ENCODE data around the gene DEFB125. TPM values are rescaled to one million over a fixed set of nuclear protein-coding genes. Genes with fewer than 3 reads are reported as not detected.

Gene DEFB125
- total RNA-seq, 1 donor from 2014 or later: not detected

DNA sequence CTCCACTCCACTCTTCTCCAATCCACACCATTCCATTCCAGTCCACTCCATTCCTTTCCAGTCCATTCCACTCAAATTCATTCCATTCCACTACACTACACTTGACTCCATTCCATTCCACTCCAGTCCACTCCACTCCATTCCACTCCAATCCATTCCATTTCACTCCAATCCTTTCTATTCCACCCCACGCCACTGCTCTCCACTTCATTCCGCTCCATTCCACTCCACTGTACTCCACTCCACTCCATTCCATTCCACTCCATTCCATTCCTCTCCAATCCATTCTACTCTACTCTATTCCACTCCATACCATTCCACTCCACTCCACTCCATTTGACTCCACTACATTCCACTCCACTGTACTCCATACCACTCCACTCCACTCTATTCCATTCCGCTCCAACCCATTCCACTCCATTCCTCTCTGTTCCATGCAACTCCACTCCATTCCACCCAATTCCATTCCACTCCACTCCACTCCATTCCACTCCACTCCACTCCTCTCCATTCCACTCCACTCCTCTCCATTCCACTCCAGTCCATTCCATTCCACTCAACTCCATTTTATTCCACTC lies 23.4 kb upstream of the DEFB125 start:
- H3K36me3 Mint-ChIP-seq (ENCODE audit: low read depth): no peaks in the 10 kb centered on the region
- H3K27ac Mint-ChIP-seq (ENCODE audit: unreplicated experiment): no peak overlapping the region
- peaks cover 14% of the 10 kb centered on the region for H3K27me3 Mint-ChIP-seq (ENCODE audit: low read depth)
- no peaks in the 10 kb centered on the region for H3K9me3 Mint-ChIP-seq
- H3K4me1 Mint-ChIP-seq: no peaks in the 10 kb centered on the region
- TF ChIP-seq, protein P1, sequence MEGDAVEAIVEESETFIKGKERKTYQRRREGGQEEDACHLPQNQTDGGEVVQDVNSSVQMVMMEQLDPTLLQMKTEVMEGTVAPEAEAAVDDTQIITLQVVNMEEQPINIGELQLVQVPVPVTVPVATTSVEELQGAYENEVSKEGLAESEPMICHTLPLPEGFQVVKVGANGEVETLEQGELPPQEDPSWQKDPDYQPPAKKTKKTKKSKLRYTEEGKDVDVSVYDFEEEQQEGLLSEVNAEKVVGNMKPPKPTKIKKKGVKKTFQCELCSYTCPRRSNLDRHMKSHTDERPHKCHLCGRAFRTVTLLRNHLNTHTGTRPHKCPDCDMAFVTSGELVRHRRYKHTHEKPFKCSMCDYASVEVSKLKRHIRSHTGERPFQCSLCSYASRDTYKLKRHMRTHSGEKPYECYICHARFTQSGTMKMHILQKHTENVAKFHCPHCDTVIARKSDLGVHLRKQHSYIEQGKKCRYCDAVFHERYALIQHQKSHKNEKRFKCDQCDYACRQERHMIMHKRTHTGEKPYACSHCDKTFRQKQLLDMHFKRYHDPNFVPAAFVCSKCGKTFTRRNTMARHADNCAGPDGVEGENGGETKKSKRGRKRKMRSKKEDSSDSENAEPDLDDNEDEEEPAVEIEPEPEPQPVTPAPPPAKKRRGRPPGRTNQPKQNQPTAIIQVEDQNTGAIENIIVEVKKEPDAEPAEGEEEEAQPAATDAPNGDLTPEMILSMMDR (conservative IDR thresholded peaks at IDR 0.05): no peak
- DNase-seq (ENCODE audit: low read depth, low spot score): no peak
- H3K4me3 Mint-ChIP-seq: no peak overlapping the region

DNA sequence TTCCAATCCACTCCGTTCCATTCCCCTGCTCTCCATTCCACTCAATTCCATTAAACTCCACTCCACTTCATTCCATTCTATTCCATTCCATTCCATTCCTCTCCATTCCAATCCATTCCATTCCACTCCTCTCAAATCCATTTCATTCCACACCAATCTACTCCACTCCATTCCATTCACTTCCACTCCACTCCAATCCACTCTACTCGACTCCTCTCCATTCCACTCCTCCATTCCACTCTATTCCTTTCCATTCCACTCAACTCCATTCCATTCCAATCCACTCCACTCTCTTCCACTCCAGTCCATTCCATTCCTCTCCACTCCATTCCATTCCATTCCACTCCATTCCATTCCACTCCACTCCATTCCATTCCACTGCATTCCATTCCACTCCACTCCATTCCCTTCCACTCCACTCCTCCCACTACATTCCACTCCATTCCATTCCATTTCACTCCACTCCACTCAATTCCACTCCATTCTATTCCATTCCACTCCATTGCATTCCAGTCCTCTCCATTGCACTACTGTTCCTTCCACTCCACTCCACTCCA lies 22.6 kb upstream of the DEFB125 start:
- no peaks in the 10 kb centered on the region for H3K4me1 Mint-ChIP-seq
- TF ChIP-seq, protein P1 (conservative IDR thresholded peaks at IDR 0.05): no peak
- no peaks in the 10 kb centered on the region for H3K36me3 Mint-ChIP-seq (ENCODE audit: low read depth)

DNA sequence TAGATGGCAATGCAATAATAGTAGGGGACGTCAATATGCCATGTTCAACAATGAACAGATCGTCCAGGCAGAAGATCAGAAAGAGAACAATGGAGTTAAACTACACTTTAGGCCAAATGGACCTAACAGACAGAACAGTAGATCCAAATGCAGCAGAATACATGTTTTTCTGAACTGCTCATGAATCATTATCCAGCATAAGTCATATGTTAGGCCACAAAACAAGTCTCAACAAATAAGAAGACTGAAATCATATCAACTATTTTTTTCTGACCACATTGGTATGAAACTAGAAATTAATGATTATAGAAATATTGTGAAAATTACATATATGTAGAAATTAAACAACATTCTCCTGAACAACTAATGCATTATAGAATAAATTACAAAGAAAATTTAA lies 10.2 kb upstream of the DEFB125 start:
- no peak for DNase-seq (ENCODE audit: low read depth, low spot score)
- Mint-ChIP-seq H3K9me3 (no peaks in the 10 kb centered on the region), H3K27ac (ENCODE audit: unreplicated experiment) (no peak overlapping the region), H3K4me1 (no peaks in the 10 kb centered on the region), H3K4me3 (no peak overlapping the region), H3K27me3 (ENCODE audit: low read depth) (peaks cover 84% of the 10 kb centered on the region), H3K36me3 (ENCODE audit: low read depth) (no peaks in the 10 kb centered on the region)
- TF ChIP-seq, protein P1 (conservative IDR thresholded peaks at IDR 0.05): no peak

More for the DNA sequence above, 22.6 kb upstream of the DEFB125 start:
- Mint-ChIP-seq H3K27ac (ENCODE audit: unreplicated experiment) (no peak overlapping the region), H3K9me3 (no peaks in the 10 kb centered on the region), H3K27me3 (ENCODE audit: low read depth) (peaks cover 21% of the 10 kb centered on the region), H3K4me3 (no peak overlapping the region)
- no peak for DNase-seq (ENCODE audit: low read depth, low spot score)

DNA sequence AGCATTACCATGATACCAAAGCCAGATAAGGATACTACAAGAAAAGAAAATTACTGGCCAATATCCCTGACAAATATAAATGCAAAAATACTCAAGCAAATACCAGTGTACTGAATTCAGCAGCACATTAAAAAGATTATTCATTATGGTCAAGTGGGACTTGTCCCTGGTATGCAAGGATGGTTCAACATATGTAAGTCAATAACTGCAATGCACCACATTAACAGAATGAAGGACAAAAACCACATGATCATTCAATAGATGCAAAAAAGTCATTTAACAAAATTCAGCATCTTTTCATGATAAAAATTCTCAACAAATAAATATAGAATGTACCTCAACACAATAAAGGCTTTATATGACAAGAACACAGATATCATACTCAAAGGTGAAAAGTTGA lies 9.1 kb upstream of the DEFB125 start:
- H3K4me1 Mint-ChIP-seq: no peaks in the 10 kb centered on the region
- no peaks in the 10 kb centered on the region for H3K9me3 Mint-ChIP-seq
- TF ChIP-seq, protein P1 (conservative IDR thresholded peaks at IDR 0.05): no peak
- no peaks in the 10 kb centered on the region for H3K36me3 Mint-ChIP-seq (ENCODE audit: low read depth)
- peaks cover 86% of the 10 kb centered on the region for H3K27me3 Mint-ChIP-seq (ENCODE audit: low read depth)
- DNase-seq (ENCODE audit: low read depth, low spot score): no peak
- no peak overlapping the region for H3K4me3 Mint-ChIP-seq
- no peak overlapping the region for H3K27ac Mint-ChIP-seq (ENCODE audit: unreplicated experiment)

DNA sequence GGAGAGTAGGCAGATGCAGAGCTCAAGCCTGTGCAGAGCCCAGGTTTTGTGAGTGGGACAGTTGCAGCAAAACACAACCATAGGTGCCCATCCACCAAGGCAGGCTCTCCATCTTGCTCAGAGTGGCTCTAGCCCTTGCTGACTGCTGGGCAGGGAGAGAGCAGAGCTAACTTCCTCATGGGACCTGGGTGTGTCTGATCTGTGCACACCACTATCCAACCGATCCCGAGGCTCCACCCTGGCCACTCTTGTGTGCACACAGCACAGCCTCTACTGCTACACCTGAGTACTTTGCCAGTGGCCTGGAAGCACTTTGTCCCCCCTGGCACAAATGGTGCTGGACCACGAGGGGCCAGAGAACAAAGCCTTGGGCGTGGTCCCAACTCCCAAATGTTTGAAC lies 7.9 kb upstream of the DEFB125 start:
- no peak overlapping the region for H3K4me3 Mint-ChIP-seq
- H3K27ac Mint-ChIP-seq (ENCODE audit: unreplicated experiment): no peak overlapping the region
- peaks cover 84% of the 10 kb centered on the region for H3K27me3 Mint-ChIP-seq (ENCODE audit: low read depth)
- H3K4me1 Mint-ChIP-seq: no peaks in the 10 kb centered on the region
- no peak for DNase-seq (ENCODE audit: low read depth, low spot score)
- no peaks in the 10 kb centered on the region for H3K9me3 Mint-ChIP-seq
- H3K36me3 Mint-ChIP-seq (ENCODE audit: low read depth): no peaks in the 10 kb centered on the region
- TF ChIP-seq, protein P1 (conservative IDR thresholded peaks at IDR 0.05): no peak

Measured in neural crest cell (in vitro differentiated cells).